ENCODE results near the gene BBS9. TPM values are rescaled to one million over a fixed set of nuclear protein-coding genes. Genes with fewer than 3 reads are reported as not detected.

BBS9 gene
- total RNA-seq, 1 donor from 2014 or later = 4.2 TPM

- DNase-seq (ENCODE audit: low read depth) (no peak), FAIRE-seq (no peak)
- TF ChIP-seq CTCF (IDR thresholded peaks at IDR 0.05; ENCODE audit: insufficient read depth, low read length, severe bottlenecking) = no peak
- no peaks in the 10 kb centered on the region for H3K36me3 ChIP-seq (ENCODE audit: control insufficient read depth, insufficient read depth, low read length)
- H3K27me3 ChIP-seq (ENCODE audit: control insufficient read depth, insufficient read depth, low read length) = no peaks in the 10 kb centered on the region
- no peak overlapping the region for H3K4me3 ChIP-seq (ENCODE audit: low read depth, low read length)
These were observed 54.1 kb downstream of the BBS9 start for GRCh38 chr7:33183504-33183903.

DNA sequence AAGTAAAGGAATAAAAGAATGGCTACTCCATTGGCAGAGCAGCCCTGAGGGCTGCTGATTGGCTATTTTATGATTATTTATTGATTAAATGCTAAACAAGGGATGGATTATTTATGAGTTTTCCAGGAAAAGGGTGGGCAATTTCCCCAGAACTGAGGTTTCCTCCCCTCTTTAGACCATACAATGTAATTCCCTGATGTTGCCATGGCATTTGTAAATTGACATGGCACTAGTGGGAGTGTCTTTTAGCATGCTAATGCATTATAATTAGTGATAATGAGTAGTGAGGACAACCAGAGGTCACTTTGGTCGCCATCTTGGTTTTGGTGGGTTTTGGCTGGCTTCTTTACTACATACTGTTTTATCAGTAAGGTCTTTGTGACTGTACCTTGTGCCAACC, 55.5 kb downstream of the BBS9 start:
- H3K27me3 ChIP-seq (ENCODE audit: control insufficient read depth, insufficient read depth, low read length) = no peaks in the 10 kb centered on the region
- no peak for DNase-seq (ENCODE audit: low read depth)
- no peak overlapping the region for H3K4me3 ChIP-seq (ENCODE audit: low read depth, low read length)
- no peaks in the 10 kb centered on the region for H3K36me3 ChIP-seq (ENCODE audit: control insufficient read depth, insufficient read depth, low read length)
- no peak for FAIRE-seq
- no peak for TF ChIP-seq CTCF (IDR thresholded peaks at IDR 0.05; ENCODE audit: insufficient read depth, low read length, severe bottlenecking)

GRCh38 chr7:33185786-33186185, 56.4 kb downstream of the BBS9 start:
- Histone ChIP-seq H3K4me3 (ENCODE audit: low read depth, low read length) (no peak overlapping the region), H3K27me3 (ENCODE audit: control insufficient read depth, insufficient read depth, low read length) (no peaks in the 10 kb centered on the region), H3K36me3 (ENCODE audit: control insufficient read depth, insufficient read depth, low read length) (no peaks in the 10 kb centered on the region)
- peak; percentile 61 for TF ChIP-seq CTCF (IDR thresholded peaks at IDR 0.05; ENCODE audit: insufficient read depth, low read length, severe bottlenecking)
- DNase-seq (ENCODE audit: low read depth) = peak; percentile 63
- no peak for FAIRE-seq

DNA sequence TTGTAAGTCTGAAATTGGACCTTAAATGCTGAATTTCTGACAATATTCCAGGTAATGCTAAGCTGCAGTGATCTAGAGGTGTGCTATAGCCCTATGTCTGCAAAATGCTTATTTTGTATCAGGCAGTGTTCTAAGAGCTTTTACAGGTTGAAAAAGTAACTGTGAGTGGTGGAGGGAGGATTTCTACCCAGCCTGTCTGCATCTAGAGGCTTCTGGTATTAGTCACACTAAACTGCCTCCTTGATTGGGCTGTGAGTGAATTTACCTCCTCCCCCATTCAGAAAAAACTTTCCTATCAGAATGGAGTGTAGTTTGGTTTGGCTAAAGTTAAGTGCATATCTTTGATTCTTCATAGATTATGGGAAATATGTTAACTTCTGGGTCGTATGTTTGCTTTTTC, 56.8 kb downstream of the BBS9 start:
- no peaks in the 10 kb centered on the region for H3K36me3 ChIP-seq (ENCODE audit: control insufficient read depth, insufficient read depth, low read length)
- no peak overlapping the region for H3K4me3 ChIP-seq (ENCODE audit: low read depth, low read length)
- FAIRE-seq = no peak
- no peak for TF ChIP-seq CTCF (IDR thresholded peaks at IDR 0.05; ENCODE audit: insufficient read depth, low read length, severe bottlenecking)
- no peaks in the 10 kb centered on the region for H3K27me3 ChIP-seq (ENCODE audit: control insufficient read depth, insufficient read depth, low read length)
- DNase-seq (ENCODE audit: low read depth) = peak; percentile 40

DNA sequence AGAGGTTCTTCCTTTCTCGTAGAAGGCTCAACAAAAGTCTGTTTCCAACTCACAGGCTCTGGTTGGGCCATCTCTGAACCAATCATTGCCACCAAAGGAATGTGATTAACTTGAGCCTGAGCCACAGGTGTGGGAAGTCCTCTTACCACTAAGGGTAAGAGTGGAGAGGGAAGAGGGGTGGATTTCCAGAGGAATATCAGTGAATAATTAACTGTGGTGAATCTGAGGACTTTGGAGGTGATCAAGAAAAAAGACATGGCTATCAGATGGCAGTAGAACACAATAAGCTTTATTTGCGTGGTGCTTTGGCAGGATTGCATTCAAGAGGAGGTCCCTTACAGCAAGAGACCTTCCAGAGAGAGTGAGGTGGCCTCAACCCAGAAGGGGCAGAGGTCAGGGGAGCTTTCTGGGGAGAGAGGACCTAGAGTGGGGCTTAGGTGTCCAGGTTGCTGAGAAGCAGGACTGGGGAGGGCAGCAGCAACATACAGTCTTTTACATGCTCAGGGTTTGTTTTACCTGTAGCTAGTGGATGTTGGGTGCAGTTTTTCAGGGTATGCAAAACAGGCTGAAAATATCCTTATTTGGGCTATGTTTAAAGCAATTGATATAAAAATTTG, 61.4 kb downstream of the BBS9 start:
- DNase-seq (ENCODE audit: low read depth) (no peak), FAIRE-seq (no peak)
- Histone ChIP-seq H3K36me3 (ENCODE audit: control insufficient read depth, insufficient read depth, low read length) (no peaks in the 10 kb centered on the region), H3K4me3 (ENCODE audit: low read depth, low read length) (no peak overlapping the region), H3K27me3 (ENCODE audit: control insufficient read depth, insufficient read depth, low read length) (no peaks in the 10 kb centered on the region)
- TF ChIP-seq CTCF (IDR thresholded peaks at IDR 0.05; ENCODE audit: insufficient read depth, low read length, severe bottlenecking) = no peak

- H3K4me3 ChIP-seq (ENCODE audit: low read depth, low read length) = no peak overlapping the region
- no peak for FAIRE-seq
- DNase-seq (ENCODE audit: low read depth) = peak; percentile 7
- no peaks in the 10 kb centered on the region for H3K36me3 ChIP-seq (ENCODE audit: control insufficient read depth, insufficient read depth, low read length)
- no peak for TF ChIP-seq CTCF (IDR thresholded peaks at IDR 0.05; ENCODE audit: insufficient read depth, low read length, severe bottlenecking)
- no peaks in the 10 kb centered on the region for H3K27me3 ChIP-seq (ENCODE audit: control insufficient read depth, insufficient read depth, low read length)
These were observed 62.0 kb downstream of the BBS9 start for GRCh38 chr7:33191340-33191739.

All from bronchial epithelial cell (primary cell).